Pancreas (tissue), 10 donors: ENCODE measurements around the gene ANHX. TPM values are rescaled to one million over a fixed set of nuclear protein-coding genes. Genes with fewer than 3 reads are reported as not detected.

Experiments
- ATAC-seq, 4 donors: fragments of 200-7000 bp; cut with Tn5 transposase; one replicate each; pipeline versions ENCODE4 v1.8.0 to v1.9.1; 2020; ENCODE audit warnings: mild to moderate bottlenecking in 4 of 4, moderate library complexity in 4 of 4
- DNase-seq, 6 donors: peaks; one replicate each; pipeline ENCODE4 v3.0.0-alpha.2; 2020
- FAIRE-seq: peaks from 2 replicates; lab custom pipeline; 2012; peaks lifted over from hg19 to GRCh38; lab: Jason Lieb, UNC
- H3K27ac ChIP-seq, 4 donors: fragments of 200-600 bp; sonication (generic); 1 replicate in 3 of 4; 2 replicates in 1 of 4; pipeline versions ENCODE4 v1.5.0 to v1.8.0; 2020
- H3K27me3 ChIP-seq, 4 donors: fragments of 200-600 bp; one replicate each; pipeline ENCODE4 v1.8.0; 2021
- H3K36me3 ChIP-seq, 3 donors: fragments of 200-600 bp; sonication (generic) in 1 of 3; one replicate each; pipeline versions ENCODE4 v1.5.0 to v1.8.0; 2020 to 2021
- H3K4me1 ChIP-seq, 3 donors: fragments of 200-600 bp; one replicate each; pipeline ENCODE4 v1.8.0; 2021
- H3K4me3 ChIP-seq, 4 donors: fragments of 200-600 bp; sonication (generic) in 2 of 4; one replicate each; pipeline versions ENCODE4 v1.5.0 to v1.8.0; 2020 to 2021
- H3K9me3 ChIP-seq, 4 donors: fragments of 200-600 bp; one replicate each; pipeline ENCODE4 v1.8.0; 2021
- WGBS, 2 donors: extraction: QIAGEN DNeasy Blood & Tissue Kit; methylation state at CpG; one replicate each; pipeline ENCODE4 v1.1.7; 2013; 5-methylcytosine and 5-hydroxymethylcytosine counted together
- intact Hi-C, 3 donors: fragments of 100-400 bp; cut with DNase I; formaldehyde crosslinking; loops; one replicate each; pipeline versions ENCODE4 v1.11.1 to v1.14.2; 2022
- polyA plus RNA-seq, 2 donors: library from polyadenylated mRNA; stranded (reverse); fragments of 200-250 nt; gene quantifications; one replicate each; pipeline ENCODE4 v1.2.3, GENCODE V29; 2013
- total RNA-seq, 6 donors: library from RNA; stranded (reverse); fragmentation: NEBNext Ultra II Directional in 4 of 6; extraction: Animal tissue kit (Norgen Biotek cat#: 25700) in 4 of 6; gene quantifications; one replicate each; pipeline versions ENCODE4 v1.2.1 to v1.2.4, GENCODE V29; 2021 to 2023
- TF ChIP-seq, protein P1 (sequence below), 4 donors: fragments of 200-600 bp; sonication (generic) in 3 of 4; IDR thresholded peaks; one replicate each; pipeline versions ENCODE4 v1.5.0 to v1.8.0; 2021; ENCODE audit warnings: antibody characterized with exemption in 4 of 4
- donor health status: healthy with polysubstance abuse.
- donor health status: DM: no; HTN: no; CAD: no; lungs with moderate emphysema.
- donor health status: DM: no; HTN: no; CAD: no.
- donor health status: control.
- donor health status: control.
- donor health status: Bipolar disorder and iron deficiency.
- donor health status: DM: yes; HTN: yes; CAD: no.
- donor health status: DM: no; HTN: no; CAD: no.
- donor health status: DM: no; HTN: no; CAD: no.
- donor health status: DM: yes; HTN: yes; CAD: no.

Gene ANHX
- total and polyA plus RNA-seq, 8 donors, result not detected

DNA sequence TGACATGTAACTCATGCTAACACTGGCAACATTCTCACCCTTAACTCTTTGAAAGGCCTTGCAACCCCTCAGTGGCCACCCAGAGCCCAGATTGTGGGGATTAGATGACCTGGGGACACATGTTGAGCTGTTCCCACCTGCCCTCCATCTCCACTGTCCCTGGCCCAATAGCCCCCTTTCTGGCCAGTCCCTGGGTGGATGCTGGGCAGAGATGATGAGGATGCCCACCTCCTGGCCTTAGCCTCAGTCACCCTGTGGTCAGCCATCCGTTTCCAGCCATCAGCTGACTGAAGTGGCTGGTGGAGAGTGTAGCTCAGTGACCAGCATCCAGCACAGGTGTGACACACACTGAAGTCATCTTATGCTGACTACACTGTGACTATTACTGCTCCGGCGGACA lies 4.7 kb downstream of the ANHX start:
- H3K27me3 ChIP-seq, result no peaks in the 10 kb centered on the region
- TF ChIP-seq, protein P1, sequence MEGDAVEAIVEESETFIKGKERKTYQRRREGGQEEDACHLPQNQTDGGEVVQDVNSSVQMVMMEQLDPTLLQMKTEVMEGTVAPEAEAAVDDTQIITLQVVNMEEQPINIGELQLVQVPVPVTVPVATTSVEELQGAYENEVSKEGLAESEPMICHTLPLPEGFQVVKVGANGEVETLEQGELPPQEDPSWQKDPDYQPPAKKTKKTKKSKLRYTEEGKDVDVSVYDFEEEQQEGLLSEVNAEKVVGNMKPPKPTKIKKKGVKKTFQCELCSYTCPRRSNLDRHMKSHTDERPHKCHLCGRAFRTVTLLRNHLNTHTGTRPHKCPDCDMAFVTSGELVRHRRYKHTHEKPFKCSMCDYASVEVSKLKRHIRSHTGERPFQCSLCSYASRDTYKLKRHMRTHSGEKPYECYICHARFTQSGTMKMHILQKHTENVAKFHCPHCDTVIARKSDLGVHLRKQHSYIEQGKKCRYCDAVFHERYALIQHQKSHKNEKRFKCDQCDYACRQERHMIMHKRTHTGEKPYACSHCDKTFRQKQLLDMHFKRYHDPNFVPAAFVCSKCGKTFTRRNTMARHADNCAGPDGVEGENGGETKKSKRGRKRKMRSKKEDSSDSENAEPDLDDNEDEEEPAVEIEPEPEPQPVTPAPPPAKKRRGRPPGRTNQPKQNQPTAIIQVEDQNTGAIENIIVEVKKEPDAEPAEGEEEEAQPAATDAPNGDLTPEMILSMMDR (IDR thresholded peaks at IDR 0.05), result no peak
- WGBS, 2 donors, result 63 to 64% methylated on average over 3 of the region's 3 CpGs
- FAIRE-seq (no peak), DNase-seq (no peak), ATAC-seq (no peak)
- H3K36me3 ChIP-seq, result no peaks in the 10 kb centered on the region
- no peak overlapping the region for H3K4me3 ChIP-seq
- no peaks in the 10 kb centered on the region for H3K9me3 ChIP-seq
- intact Hi-C loops, result no loop called here
- no peaks in the 10 kb centered on the region for H3K4me1 ChIP-seq
- no peak overlapping the region for H3K27ac ChIP-seq

DNA sequence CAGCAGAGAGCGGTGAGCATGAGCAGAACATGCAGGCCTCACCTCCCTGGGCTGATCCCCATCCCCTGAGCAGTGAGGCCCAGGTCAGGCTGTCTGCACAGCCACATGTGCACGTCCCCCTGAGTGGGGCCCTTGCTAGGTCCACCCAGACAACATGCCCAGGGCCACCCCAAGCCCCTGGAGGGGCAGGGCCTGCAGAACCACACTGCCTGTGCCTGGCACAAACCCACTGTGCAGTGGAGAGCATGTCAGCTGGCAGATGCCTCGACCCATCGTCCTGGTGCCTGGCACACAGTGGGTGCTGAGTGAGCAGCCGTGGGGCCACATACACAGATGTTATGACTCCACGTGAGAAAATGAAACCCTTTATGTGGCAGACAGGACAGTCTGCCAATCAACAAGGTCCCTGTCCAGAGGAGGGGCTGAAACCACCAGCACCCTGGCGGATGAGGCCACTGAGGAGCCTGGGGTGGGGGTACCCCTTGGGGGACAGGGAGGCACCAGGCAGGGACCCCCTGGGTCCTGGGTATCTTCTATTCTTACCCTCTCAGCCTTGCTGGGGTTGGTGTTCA lies 8.3 kb downstream of the ANHX start:
- Histone ChIP-seq H3K4me3 (no peak overlapping the region), H3K36me3 (no peaks in the 10 kb centered on the region), H3K27me3 (no peaks in the 10 kb centered on the region), H3K4me1 (no peaks in the 10 kb centered on the region), H3K9me3 (no peaks in the 10 kb centered on the region), H3K27ac (no peak overlapping the region)
- intact Hi-C loops, result no loop called here
- ATAC-seq, result no peak
- WGBS, 2 donors, result 46 to 48% methylated on average over 7 of the region's 7 CpGs
- no peak for DNase-seq
- no peak for FAIRE-seq
- TF ChIP-seq, protein P1 (IDR thresholded peaks at IDR 0.05), result no peak

DNA sequence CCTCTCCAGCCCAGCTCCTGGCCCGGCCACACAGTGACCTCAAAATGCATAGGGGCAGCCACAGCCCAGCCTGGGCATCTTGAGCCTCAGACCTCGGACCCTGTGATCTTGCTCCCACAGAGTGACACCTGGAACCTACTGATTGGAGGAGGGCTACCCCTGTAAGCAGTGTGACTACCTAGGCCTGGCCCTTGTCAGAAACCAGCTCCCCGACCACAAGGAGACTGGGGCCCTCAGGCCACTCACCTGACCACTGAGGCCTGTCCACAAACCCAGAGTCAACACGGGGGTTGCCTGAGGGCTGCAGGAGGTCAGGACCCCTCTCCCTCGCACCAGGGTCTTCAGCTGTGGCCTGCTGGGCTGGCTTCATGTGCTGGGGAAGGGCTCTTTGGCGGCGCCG lies 9.0 kb downstream of the ANHX start:
- no peak overlapping the region for H3K4me3 ChIP-seq
- H3K27me3 ChIP-seq, result no peaks in the 10 kb centered on the region
- H3K36me3 ChIP-seq, result no peaks in the 10 kb centered on the region
- H3K27ac ChIP-seq, result no peak overlapping the region
- intact Hi-C loops, result no loop called here
- no peaks in the 10 kb centered on the region for H3K4me1 ChIP-seq
- ATAC-seq (no peak), FAIRE-seq (no peak), DNase-seq (no peak)
- no peaks in the 10 kb centered on the region for H3K9me3 ChIP-seq
- TF ChIP-seq, protein P1 (IDR thresholded peaks at IDR 0.05), result no peak
- WGBS, 2 donors, result 60 to 72% methylated on average over 8 of the region's 8 CpGs

DNA sequence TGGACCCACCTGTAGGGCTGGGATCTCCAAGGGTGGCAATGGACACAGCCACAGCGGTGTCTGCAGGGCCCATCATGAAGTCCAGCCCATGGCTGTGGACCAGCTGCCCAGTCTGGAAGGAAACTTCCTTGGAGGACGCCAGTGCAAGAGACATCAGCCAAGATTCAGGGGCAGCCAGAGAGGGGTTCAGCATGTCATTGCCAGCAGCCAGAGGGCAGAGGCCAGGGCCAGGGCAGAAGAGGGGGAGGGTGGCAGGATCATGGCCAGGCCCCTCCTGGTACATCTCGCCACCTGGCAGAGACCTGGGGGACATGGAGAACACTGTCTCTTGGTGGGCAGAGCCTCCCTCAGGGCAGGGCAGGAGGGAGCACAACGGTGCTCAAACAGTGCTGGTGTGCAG lies 10.2 kb downstream of the ANHX start:
- no peaks in the 10 kb centered on the region for H3K4me1 ChIP-seq
- no peaks in the 10 kb centered on the region for H3K27me3 ChIP-seq
- no peaks in the 10 kb centered on the region for H3K36me3 ChIP-seq
- H3K9me3 ChIP-seq, result no peaks in the 10 kb centered on the region
- TF ChIP-seq, protein P1 (IDR thresholded peaks at IDR 0.05), result no peak
- ATAC-seq (no peak), DNase-seq (no peak), FAIRE-seq (no peak)
- intact Hi-C loops, result no loop called here
- 63 to 78% methylated on average over 4 of the region's 4 CpGs for WGBS, 2 donors
- H3K27ac ChIP-seq, result no peak overlapping the region
- H3K4me3 ChIP-seq, result no peak overlapping the region

DNA sequence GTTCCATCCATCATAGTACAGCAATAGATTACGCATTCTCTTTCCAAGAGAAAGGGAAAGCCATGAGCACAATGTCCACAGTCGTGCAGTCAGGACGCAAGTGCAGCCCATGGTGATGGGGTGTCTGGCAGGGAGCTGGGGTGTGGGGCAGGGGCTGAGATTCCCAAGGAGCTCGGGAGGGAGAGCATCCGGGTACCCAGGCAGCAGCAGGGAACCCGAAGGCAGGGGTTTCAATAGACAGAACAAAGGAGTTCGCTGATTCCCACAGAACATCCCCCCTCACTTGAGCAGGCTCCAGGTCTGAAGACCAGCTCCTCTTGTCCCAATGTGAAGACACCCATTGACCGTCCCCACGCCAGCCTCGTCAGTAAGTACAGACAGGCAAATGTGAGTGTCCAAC lies 13.5 kb downstream of the ANHX start:
- Histone ChIP-seq H3K27ac (no peak overlapping the region), H3K4me1 (no peaks in the 10 kb centered on the region), H3K9me3 (no peaks in the 10 kb centered on the region), H3K27me3 (no peaks in the 10 kb centered on the region), H3K4me3 (no peak overlapping the region), H3K36me3 (no peaks in the 10 kb centered on the region)
- intact Hi-C loops, result no loop called here
- TF ChIP-seq, protein P1 (IDR thresholded peaks at IDR 0.05), result no peak
- no peak for FAIRE-seq
- no peak for ATAC-seq
- no peak for DNase-seq
- WGBS, 2 donors, result 66 to 77% methylated on average over 10 of the region's 10 CpGs
